HepG2 (cell line): ENCODE results near the gene ANP32A. TPM values are rescaled to one million over a fixed set of nuclear protein-coding genes. Genes with fewer than 3 reads are reported as not detected.

Experiments
- DMAP1 ChIP-seq: IDR thresholded peaks from 2 replicates; pipeline ENCODE4 v1.6.1; 2016
- GABPA ChIP-seq, 2 experiments: IDR thresholded peaks; 2 replicates each; pipeline ENCODE4 v1.6.1; 2011 to 2016; ENCODE audit warnings: low read depth in 2 of 2, low read length in 1 of 2, missing biosample characterization in 1 of 2, missing genetic modification characterization in 1 of 2
- KDM2A ChIP-seq: sonication (generic); formaldehyde crosslinking; IDR thresholded peaks from 2 replicates; pipeline ENCODE4 v1.4.0; 2020; ENCODE audit warnings: low read depth, missing genetic modification reagents, borderline replicate concordance
- NR3C1 ChIP-seq: sonication (generic); formaldehyde crosslinking; IDR thresholded peaks from 2 replicates; pipeline ENCODE4 v1.4.0; 2020; ENCODE audit warnings: missing genetic modification reagents
- TAF1 ChIP-seq: sonication (generic); formaldehyde crosslinking; IDR thresholded peaks from 2 replicates; pipeline ENCODE4 v1.4.0; 2020; ENCODE audit warnings: missing genetic modification reagents
- XBP1 ChIP-seq: sonication (generic); formaldehyde crosslinking; IDR thresholded peaks from 2 replicates; pipeline ENCODE4 v1.5.0; 2020; ENCODE audit warnings: missing genetic modification reagents
- ZNF230 ChIP-seq: sonication (generic); formaldehyde crosslinking; IDR thresholded peaks from 2 replicates; pipeline ENCODE4 v1.4.0; 2020; ENCODE audit warnings: mild to moderate bottlenecking, missing genetic modification reagents
- ZNF773 ChIP-seq: sonication (generic); formaldehyde crosslinking; IDR thresholded peaks from 2 replicates; pipeline ENCODE4 v1.4.0; 2020; ENCODE audit warnings: missing genetic modification reagents, borderline replicate concordance
- polyA plus RNA-seq, 8 experiments: library from polyadenylated mRNA; depleted of rRNA in 3 of 8; stranded (reverse) in 7 of 8; unstranded in 1 of 8; fragments of >200 nt; fragmentation: Illumina TruSeq in 4 of 8; extraction: Trizol in 4 of 8; gene quantifications; 2 replicates each; pipeline versions ENCODE4 v1.2.1 to v1.2.3, GENCODE V29; 2011 to 2016; ENCODE audit warnings: low read depth in 4 of 8, missing spikeins in 1 of 8, mixed read lengths in 1 of 8; ENCODE audit not compliant: insufficient read depth in 1 of 8
- total RNA-seq, 5 experiments: library from RNA; depleted of rRNA; stranded (reverse); fragments of >200 nt; fragmentation: Illumina TruSeq; extraction: Trizol; gene quantifications; 2 replicates each; pipeline ENCODE4 v1.2.3, GENCODE V29; 2016; ENCODE audit warnings: low read depth in 1 of 5
- TF ChIP-seq, protein P1 (sequence below), 2 experiments: fragments of 450-650 bp in 1 of 2; sonication (generic) in 1 of 2; formaldehyde crosslinking in 1 of 2; IDR thresholded peaks; 2 replicates each; pipeline versions ENCODE4 v1.6.1 to v1.8.0; 2016 to 2022; ENCODE audit warnings: antibody characterized with exemption in 1 of 2, mild to moderate bottlenecking in 1 of 2, missing genetic modification reagents in 1 of 2
- TF ChIP-seq, protein P2 (sequence below): sonication (generic); formaldehyde crosslinking; IDR thresholded peaks from 2 replicates; pipeline ENCODE4 v1.4.0; 2020; ENCODE audit warnings: missing genetic modification reagents
- TF ChIP-seq, protein P3 (sequence below): sonication (generic); formaldehyde crosslinking; IDR thresholded peaks from 2 replicates; pipeline ENCODE4 v1.5.1; 2020; ENCODE audit warnings: mild to moderate bottlenecking, missing genetic modification reagents, moderate library complexity

Gene ANP32A
- total and polyA plus RNA-seq, 2 of the 13 experiments (the other 11 are each of a cell fraction or from before 2014, with no cell fraction given) = 60.6 to 206 TPM

DNA sequence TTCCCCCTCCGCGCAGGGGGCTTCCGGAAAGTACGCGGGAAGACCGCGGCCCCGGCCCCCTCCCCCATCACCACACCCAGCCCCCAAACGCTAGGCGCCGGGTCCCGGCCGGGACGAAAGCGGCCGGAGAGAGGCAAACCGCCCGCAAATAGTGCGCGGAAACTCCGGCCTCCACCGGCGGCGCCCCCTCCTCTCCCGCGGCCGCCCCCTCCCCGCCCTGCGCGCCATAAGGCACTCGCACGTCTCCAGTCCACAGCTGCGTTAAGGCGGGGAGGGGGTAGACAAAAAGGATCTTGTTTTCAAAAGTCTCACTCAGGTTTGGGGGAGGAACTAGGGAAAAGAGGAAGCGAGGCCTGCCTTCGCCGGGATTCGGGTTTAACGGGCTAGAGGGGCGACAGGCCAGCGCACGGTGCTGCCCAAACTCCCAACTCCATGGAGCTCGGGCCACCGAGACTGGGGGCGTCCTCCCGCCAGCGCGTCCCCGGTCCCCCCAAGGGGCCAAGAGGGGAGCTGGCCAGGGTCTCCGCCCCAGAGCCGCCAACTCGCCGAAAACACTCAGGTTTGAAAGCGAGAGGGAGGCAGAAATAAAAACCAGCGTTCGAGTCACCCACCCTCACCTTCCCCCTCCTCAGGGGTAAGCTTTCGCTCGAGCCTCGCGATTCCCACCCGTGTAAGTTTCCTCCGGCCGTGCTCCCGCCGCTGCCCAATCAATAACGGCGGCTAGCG, 1.8 kb downstream of the ANP32A start (continued):
- TF ChIP-seq, protein P1, sequence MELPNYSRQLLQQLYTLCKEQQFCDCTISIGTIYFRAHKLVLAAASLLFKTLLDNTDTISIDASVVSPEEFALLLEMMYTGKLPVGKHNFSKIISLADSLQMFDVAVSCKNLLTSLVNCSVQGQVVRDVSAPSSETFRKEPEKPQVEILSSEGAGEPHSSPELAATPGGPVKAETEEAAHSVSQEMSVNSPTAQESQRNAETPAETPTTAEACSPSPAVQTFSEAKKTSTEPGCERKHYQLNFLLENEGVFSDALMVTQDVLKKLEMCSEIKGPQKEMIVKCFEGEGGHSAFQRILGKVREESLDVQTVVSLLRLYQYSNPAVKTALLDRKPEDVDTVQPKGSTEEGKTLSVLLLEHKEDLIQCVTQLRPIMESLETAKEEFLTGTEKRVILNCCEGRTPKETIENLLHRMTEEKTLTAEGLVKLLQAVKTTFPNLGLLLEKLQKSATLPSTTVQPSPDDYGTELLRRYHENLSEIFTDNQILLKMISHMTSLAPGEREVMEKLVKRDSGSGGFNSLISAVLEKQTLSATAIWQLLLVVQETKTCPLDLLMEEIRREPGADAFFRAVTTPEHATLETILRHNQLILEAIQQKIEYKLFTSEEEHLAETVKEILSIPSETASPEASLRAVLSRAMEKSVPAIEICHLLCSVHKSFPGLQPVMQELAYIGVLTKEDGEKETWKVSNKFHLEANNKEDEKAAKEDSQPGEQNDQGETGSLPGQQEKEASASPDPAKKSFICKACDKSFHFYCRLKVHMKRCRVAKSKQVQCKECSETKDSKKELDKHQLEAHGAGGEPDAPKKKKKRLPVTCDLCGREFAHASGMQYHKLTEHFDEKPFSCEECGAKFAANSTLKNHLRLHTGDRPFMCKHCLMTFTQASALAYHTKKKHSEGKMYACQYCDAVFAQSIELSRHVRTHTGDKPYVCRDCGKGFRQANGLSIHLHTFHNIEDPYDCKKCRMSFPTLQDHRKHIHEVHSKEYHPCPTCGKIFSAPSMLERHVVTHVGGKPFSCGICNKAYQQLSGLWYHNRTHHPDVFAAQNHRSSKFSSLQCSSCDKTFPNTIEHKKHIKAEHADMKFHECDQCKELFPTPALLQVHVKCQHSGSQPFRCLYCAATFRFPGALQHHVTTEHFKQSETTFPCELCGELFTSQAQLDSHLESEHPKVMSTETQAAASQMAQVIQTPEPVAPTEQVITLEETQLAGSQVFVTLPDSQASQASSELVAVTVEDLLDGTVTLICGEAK (IDR thresholded peaks at IDR 0.05) = no peak
- TF ChIP-seq, protein P1 (CRISPR knock-in tag; IDR thresholded peaks at IDR 0.05) = 0 out of 2 replicates have a peak, but pooled peaks have one; percentile 16
- peak; percentile 10; the same call in 1 of the 2 replicates for TF ChIP-seq DMAP1
- TF ChIP-seq, protein P2, sequence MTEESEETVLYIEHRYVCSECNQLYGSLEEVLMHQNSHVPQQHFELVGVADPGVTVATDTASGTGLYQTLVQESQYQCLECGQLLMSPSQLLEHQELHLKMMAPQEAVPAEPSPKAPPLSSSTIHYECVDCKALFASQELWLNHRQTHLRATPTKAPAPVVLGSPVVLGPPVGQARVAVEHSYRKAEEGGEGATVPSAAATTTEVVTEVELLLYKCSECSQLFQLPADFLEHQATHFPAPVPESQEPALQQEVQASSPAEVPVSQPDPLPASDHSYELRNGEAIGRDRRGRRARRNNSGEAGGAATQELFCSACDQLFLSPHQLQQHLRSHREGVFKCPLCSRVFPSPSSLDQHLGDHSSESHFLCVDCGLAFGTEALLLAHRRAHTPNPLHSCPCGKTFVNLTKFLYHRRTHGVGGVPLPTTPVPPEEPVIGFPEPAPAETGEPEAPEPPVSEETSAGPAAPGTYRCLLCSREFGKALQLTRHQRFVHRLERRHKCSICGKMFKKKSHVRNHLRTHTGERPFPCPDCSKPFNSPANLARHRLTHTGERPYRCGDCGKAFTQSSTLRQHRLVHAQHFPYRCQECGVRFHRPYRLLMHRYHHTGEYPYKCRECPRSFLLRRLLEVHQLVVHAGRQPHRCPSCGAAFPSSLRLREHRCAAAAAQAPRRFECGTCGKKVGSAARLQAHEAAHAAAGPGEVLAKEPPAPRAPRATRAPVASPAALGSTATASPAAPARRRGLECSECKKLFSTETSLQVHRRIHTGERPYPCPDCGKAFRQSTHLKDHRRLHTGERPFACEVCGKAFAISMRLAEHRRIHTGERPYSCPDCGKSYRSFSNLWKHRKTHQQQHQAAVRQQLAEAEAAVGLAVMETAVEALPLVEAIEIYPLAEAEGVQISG (CRISPR knock-in tag) = peak; percentile 0; the same call in 1 of the 2 replicates
- no peak; the same call in 1 of the 2 replicates for TF ChIP-seq TAF1 (CRISPR knock-in tag)
- TF ChIP-seq KDM2A (CRISPR knock-in tag) = peak; percentile 19; the same call in 1 of the 2 replicates
- no peak for TF ChIP-seq XBP1
- TF ChIP-seq NR3C1 = no peak
- TF ChIP-seq, protein P3, sequence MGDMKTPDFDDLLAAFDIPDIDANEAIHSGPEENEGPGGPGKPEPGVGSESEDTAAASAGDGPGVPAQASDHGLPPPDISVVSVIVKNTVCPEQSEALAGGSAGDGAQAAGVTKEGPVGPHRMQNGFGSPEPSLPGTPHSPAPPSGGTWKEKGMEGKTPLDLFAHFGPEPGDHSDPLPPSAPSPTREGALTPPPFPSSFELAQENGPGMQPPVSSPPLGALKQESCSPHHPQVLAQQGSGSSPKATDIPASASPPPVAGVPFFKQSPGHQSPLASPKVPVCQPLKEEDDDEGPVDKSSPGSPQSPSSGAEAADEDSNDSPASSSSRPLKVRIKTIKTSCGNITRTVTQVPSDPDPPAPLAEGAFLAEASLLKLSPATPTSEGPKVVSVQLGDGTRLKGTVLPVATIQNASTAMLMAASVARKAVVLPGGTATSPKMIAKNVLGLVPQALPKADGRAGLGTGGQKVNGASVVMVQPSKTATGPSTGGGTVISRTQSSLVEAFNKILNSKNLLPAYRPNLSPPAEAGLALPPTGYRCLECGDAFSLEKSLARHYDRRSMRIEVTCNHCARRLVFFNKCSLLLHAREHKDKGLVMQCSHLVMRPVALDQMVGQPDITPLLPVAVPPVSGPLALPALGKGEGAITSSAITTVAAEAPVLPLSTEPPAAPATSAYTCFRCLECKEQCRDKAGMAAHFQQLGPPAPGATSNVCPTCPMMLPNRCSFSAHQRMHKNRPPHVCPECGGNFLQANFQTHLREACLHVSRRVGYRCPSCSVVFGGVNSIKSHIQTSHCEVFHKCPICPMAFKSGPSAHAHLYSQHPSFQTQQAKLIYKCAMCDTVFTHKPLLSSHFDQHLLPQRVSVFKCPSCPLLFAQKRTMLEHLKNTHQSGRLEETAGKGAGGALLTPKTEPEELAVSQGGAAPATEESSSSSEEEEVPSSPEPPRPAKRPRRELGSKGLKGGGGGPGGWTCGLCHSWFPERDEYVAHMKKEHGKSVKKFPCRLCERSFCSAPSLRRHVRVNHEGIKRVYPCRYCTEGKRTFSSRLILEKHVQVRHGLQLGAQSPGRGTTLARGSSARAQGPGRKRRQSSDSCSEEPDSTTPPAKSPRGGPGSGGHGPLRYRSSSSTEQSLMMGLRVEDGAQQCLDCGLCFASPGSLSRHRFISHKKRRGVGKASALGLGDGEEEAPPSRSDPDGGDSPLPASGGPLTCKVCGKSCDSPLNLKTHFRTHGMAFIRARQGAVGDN (CRISPR knock-in tag) = peak; percentile 31; the same call in 1 of the 2 replicates
- no peak for TF ChIP-seq ZNF773 (CRISPR knock-in tag)
- no peak; the same call in 1 of the 2 replicates for TF ChIP-seq GABPA (IDR thresholded peaks at IDR 0.05; ENCODE audit: low read depth, low read length)
- 0 out of 2 replicates have a peak, but pooled peaks have one; percentile 13 for TF ChIP-seq GABPA (CRISPR knock-in tag; IDR thresholded peaks at IDR 0.05; ENCODE audit: low read depth)
- 0 out of 2 replicates have a peak, but pooled peaks have one; percentile 52 for TF ChIP-seq ZNF230 (CRISPR knock-in tag)
